ENCODE data around the gene DDX60.
A peak's percentile ranks its signal among the peaks of the same experiment; 100 is the strongest.
"Not testable (repeated sequence)": the region's sequence is repeated elsewhere in the genome, so short reads cannot be mapped to it uniquely, and the experiment has no call there.

DDX60 gene

DNA sequence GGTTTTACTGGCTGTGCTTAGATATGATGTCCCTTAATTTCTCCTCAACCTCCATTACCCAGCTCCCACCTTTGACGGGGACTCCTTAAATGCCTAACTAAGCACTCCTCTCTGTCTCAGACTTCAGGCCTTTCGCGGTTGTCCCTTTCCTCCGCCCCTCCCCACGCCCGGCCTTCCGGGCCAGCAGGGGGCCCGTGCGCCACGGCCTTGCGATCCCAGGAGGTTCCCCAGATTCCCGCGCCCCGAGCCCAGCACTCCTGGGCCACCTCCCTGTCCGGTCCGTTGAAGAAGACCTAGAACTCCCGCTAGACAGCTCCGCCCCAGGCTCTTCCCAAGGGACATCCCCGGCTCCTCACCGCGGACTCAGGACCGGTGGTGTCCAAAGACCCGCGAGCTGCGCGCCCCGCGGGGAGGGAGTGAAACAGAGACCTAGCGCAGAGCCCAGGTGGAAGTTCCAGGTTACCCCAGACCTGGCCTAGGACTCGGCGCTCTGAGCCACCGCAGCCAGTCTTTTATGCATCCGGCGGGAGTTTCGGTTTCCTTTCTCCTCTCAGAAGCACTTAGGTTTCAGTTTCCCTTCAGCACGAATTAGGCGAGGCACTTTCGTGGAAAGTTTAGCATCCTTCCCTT, at the start of gene DDX60:
DDX60 (minus strand) TSS at position 487 of the 630 bp plus-strand sequence. CDS start 7,493 bp downstream, outside the sequence.
- peak; percentile 87 for DNase-seq

- DNase-seq: no peak
Observed at GRCh38 chr4:168367065-168367464, 48.5 kb upstream of the DDX60 start.

- DNase-seq: no peak
Observed at GRCh38 chr4:168362025-168362401, 43.5 kb upstream of the DDX60 start.

DNA sequence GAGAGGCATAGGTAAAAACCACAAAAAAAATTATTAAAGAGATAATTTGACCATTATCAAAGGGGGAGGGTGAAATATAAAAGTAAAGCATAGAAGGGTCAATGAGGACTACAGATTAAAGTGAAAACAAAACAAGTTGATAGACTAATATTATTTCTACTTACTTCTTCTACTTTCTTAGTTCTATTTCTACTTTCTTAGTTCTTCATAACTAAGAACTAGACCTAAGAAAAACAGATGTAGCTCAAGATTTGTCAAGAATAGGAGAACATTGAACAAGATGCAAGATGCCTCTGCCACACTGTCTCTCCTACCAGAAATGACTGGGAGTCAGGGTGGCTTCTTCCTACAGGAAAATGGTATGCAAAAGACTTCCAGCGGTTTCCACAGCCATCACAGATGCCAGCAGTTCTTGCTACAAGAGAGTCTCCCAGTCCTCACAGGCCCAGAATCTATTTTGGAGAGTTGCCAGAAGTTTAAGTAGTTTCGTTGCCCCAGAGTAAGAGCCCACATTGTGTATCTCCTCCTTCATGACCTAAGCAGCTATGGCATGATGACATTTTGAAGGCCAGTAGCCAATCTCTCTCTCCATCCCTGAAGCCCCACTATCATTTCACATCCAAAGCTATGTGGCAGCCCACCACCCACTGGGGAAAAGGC, 42.9 kb upstream of the DDX60 start:
- DNase-seq: no peak

GRCh38 chr4:168360271-168360670, 41.7 kb upstream of the DDX60 start:
- DNase-seq: no peak

DNA sequence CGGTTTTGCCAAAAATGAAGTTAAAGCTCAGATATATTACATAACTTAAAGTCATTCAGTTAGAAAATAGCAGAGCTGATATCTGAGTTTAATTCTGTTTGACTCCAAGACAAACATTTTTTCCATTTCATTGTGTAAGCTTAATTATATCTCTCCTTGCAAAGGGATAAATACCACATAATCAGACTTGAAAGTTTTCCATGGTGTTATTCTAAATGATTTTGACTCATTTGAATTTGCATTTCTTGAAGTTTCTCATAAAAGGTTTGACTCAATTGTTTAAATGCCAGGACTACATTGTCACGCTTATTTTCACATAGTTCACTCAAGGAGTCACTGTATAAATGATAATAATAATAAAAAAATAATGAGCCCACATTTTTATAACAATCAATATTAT, 39.4 kb upstream of the DDX60 start:
- DNase-seq: no peak

DNA sequence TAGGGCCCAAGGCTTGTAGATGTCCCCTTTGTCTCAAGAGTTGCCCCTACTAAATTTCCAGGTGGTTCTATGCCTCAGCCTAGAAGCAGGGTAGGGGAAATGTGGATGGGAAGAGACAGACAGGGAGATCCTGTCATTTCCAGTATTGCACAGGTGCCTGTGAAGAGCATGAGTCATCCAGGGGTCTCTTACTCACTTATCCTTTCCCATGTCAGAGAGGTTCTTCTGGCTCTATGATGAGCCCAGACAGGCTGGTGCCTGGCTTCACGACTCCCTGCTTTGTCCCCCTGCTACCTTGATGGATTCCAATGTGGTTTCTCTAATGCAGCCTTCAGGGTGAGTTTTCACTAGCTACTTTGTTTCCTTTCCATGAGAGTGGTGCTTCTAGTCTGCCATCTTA, 35.2 kb upstream of the DDX60 start:
- DNase-seq: no peak

DNA sequence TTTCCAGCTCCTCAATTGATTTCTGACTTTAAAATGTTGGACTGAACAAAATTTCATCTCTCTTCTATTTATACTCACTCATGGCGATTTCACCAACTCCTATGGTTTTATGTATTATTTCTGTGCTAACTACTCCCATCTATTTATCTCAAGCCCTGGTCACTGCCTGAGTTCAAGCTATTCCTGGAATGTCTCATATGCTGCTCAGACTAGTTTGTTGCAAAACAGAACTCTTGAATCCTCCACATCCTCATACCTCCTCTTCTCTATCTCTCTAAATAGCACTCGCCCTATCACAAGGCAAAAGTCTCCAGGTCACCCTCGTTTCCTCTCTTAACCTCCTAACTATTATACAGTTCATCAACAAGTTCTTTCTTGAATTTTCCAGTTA, 19.0 kb upstream of the DDX60 start:
- no peak for DNase-seq

- DNase-seq: no peak
Observed at GRCh38 chr4:168336837-168337549, 18.4 kb upstream of the DDX60 start.

- no peak for DNase-seq
Observed at GRCh38 chr4:168335621-168336020, 17.1 kb upstream of the DDX60 start.

DNA sequence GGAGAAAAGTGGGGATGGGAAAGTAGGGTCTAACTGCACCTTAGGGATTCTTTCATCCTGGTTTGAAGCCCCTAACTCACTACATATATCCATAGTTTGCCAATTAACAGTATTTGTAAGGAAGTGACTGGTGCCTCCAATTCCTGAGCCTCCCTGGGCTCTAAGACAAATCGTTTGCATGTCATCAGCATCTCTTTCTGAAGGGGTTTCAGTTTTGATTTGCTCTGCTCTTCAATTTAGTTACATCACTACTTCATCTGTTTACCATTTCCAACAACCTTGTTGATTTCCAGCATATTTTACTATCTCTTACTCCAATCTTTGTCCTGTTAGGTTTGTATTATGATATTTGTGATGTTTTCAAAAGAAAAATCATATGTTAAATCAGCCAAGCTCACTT, 15.5 kb upstream of the DDX60 start:
- DNase-seq: no peak

DNA sequence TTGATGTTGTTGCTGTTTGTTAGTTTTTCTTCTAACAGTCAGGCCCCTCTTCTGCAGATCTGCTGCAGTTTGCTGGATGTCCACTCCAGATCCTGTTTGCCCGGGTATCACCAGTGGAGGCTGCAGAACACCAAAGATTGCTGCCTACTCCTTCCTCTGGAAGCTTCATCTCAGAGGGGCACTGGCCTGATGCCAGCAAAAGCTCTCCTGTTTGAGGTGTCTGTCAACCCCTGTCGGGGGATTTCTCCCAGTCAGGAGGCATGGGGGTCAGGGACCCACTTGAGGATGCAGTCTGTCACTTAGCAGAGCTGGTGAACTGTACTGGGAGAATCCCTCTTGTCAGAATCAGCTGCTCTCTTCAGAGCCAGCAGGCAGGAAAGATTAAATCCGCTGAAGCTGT, 12.0 kb upstream of the DDX60 start:
- not testable (repeated sequence) for DNase-seq

DNA sequence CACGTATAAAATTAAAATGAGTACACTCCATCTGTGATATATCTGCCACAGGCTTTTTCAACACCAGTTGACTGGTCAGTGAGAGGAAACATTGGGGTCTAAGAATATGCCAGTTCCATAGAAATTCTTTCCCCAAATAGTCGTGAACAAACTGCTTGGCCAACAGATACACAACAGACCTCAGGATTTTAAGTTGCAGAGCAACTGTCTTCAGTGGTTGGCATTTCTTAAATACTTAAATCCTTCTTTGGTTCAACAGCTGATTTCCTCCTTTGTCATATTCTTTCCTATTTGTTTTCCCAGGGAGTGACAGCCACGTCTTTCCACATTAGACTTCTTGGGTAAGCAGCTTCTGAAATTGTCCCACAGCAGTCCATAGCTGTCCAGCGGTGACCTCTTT, 7.0 kb upstream of the DDX60 start:
- no peak for DNase-seq

- no peak for DNase-seq
Observed at GRCh38 chr4:168321006-168321405, 2.5 kb upstream of the DDX60 start.

GRCh38 chr4:168319486-168320019, 1.0 kb upstream of the DDX60 start:
- no peak for DNase-seq

DNA sequence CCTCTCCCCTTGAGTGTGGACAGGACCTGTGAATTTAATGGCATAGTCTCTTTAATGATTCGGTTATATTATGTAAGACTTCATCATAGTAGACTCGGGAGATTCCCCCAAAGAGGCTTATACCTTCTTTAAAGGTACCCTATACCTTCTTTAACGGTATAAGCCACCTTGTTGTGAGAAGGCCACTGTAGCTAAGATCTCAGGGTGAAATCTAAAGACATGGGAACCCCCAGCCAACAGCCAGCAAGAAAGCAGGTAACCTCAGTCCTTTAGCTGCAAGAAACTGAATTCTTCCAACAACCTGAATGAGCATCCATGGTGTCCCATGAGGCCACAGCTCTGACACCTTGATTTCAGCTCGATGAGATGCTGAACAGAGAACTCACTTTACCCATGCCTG, 931 bp downstream of the DDX60 start:
- DNase-seq: no peak

DNA sequence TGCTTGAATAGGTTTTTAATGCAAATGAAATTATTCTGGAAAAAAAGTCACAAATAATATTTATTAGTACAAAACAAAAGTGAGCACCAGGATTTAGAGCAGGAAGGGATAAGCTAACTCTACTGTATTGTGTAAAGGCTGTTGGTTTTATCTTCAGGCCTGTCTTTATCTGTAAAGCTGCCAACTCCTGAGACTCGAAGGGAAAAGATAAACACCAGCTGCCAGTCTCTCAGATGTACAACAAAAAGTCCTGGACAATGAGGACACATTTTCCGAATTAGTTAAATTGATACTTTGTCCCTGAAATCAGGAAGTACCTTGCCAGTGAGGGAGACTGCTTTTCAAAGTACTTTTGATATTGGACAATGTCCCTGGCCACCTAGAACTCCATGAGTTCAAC, 8.8 kb downstream of the DDX60 start:
- no peak for DNase-seq

DNA sequence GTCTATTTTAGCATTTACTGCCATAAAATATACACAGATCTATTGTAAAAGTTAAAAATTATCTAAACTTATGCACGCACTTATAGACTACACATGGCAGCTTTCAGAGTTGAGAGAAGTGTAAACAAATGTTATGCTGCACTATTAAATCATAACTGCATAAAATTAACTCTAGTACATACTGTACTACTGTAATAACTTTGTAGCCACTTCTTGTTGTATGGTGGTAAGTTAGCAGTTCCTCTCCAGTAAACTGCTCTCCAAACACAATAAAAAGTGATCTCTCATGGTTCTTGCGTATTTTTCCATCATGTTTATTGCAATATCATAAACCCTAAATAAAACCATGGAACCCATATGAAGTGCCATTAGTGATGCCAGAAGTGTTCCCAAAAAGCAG, 9.6 kb downstream of the DDX60 start:
- DNase-seq: no peak

DNA sequence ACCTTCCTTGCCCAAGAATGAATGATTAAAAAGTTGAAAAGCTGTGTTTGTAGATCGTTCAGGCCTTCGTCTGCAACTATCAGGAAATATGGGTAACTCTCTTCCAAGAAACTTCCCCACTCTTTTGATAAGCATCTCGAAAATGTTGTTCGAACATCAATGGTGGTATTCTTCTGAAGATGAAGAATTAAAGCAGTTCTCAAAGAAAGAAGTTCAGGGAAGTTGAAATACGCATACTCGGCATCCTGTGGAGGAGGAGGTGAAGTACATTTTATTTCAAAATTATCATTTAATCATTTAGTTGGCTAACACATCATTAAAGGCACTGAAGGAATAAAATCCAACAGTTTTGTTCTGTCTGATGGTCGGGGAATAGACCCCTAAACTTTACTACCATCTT, 12.1 kb downstream of the DDX60 start:
- no peak for DNase-seq

DNA sequence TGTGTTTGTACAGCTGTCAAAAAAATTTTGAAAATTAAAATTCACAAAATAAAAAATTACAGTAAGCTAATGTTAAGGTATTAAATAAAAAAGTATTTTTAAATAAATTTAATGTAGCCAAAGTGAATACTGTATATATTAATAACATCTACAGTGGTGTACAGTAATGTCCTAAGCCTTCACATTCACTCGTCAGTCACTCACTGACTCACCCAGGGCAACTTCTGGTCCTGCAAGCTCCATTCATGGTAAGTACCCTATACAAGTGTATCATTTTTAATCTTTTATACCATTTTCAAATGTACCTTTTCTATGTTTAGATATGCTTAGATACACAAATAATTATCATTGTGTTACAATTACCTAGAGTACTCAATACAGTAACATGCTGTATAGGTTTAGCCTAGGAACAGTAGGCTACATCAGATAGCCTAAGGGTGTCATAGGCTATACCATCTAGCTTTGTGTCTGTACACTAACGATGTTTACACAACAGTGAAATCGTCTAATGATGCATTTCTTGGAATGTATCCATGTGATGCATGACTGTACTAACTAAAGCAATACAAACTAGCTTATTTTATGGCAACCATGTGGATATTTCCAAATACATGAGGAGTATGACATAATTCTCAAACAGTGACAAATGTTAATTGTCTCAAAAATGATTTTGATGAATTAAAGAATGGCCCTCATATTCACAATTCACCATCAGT, 13.7 kb downstream of the DDX60 start:
- no peak for DNase-seq

- DNase-seq: not testable (repeated sequence)
Observed at GRCh38 chr4:168303430-168303829, 15.1 kb downstream of the DDX60 start.

GRCh38 chr4:168293386-168293975, 25.1 kb downstream of the DDX60 start:
- no peak for DNase-seq

GRCh38 chr4:168291242-168291641, 27.3 kb downstream of the DDX60 start:
- DNase-seq: no peak
